GM12892 (cell line): ENCODE measurements around the gene FYB2.

Experiments used
- POLR2A ChIP-seq: IDR thresholded peaks from 2 replicates; pipeline ENCODE4 v1.6.1; 2011; ENCODE audit warnings: low read depth, low read length, control low read depth
- POLR2AphosphoS5 ChIP-seq: IDR thresholded peaks from 2 replicates; pipeline ENCODE4 v1.6.1; 2011; ENCODE audit warnings: low read depth, low read length, control low read depth

DNA sequence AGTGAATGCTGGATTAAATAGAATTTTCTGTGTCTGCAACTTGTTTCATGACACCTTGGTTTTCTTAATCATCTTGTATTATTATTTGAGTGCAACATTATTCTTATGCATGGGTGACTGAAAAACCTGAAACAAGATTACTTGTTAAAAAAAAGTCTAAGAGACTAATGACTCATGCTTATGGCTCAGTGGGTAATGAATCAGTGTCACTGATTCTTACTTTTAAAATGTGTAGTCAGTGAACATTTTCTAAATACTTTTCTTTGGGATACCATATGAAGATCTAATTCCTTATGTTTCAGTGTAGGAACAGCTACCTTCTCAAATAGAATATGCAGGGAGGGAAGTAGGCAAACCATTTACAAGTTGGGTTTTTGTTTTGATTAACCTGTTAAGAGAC lies 108.6 kb downstream of the FYB2 start:
- TF ChIP-seq POLR2AphosphoS5 (no peak), POLR2A (no peak)
